ENCODE data around the gene DNMT1.

DNA sequence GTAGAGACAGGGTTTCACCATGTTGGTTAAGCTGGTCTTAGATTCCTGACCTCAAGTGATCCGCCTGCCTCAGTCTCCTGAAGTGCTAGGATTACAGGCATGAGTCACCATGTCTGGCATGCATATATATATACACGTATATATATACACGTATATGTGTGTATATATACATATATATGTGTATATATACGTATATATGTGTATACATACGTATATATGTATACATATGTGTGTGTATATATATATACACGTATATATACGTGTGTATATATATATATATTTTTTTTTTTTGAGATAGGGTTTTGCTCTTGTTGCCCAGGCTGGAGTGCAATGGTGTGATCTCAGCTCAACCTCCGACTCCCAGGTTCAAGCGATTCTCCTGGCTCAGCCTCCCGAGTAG, 11.9 kb downstream of the DNMT1 start:
- TF ChIP-seq, protein P1, sequence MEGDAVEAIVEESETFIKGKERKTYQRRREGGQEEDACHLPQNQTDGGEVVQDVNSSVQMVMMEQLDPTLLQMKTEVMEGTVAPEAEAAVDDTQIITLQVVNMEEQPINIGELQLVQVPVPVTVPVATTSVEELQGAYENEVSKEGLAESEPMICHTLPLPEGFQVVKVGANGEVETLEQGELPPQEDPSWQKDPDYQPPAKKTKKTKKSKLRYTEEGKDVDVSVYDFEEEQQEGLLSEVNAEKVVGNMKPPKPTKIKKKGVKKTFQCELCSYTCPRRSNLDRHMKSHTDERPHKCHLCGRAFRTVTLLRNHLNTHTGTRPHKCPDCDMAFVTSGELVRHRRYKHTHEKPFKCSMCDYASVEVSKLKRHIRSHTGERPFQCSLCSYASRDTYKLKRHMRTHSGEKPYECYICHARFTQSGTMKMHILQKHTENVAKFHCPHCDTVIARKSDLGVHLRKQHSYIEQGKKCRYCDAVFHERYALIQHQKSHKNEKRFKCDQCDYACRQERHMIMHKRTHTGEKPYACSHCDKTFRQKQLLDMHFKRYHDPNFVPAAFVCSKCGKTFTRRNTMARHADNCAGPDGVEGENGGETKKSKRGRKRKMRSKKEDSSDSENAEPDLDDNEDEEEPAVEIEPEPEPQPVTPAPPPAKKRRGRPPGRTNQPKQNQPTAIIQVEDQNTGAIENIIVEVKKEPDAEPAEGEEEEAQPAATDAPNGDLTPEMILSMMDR (IDR thresholded peaks at IDR 0.05), result no peak
- TF ChIP-seq EP300 (IDR thresholded peaks at IDR 0.05), result no peak
- no peak for TF ChIP-seq POLR2A (IDR thresholded peaks at IDR 0.05)
